Measurements from ENCODE around the gene STXBP5. TPM values are rescaled to one million over a fixed set of nuclear protein-coding genes. Genes with fewer than 3 reads are reported as not detected.

The STXBP5 gene
- total RNA-seq, 2 experiments from 2014 or later = 14.4 to 15.0 TPM

GRCh38 chr6:147203311-147204059 is 732 bp upstream of the STXBP5 start:
- Mint-ChIP-seq H3K27me3 (no peaks in the 10 kb centered on the region), H3K36me3 (ENCODE audit: low read depth) (peaks cover 7% of the 10 kb centered on the region), H3K4me1 (peaks cover 29% of the 10 kb centered on the region), H3K27ac (peak overlapping the region; percentile 98), H3K9me3 (ENCODE audit: low read depth) (no peaks in the 10 kb centered on the region), H3K4me3 (peak overlapping the region; percentile 87)
- peak; percentile 53 for ATAC-seq
- POLR2A ChIA-PET = interaction anchor here (0.6 to 0.7 kb wide), 2 partner anchors 352 to 364 kb away, joined by 3 read pairs; no protein-coding TSS in a partner anchor
- CTCF ChIA-PET = interaction anchor here (0.6 kb wide), 1 partner anchor 29 kb away, joined by 4 read pairs; no protein-coding TSS in a partner anchor
- intact Hi-C loops (cut with DNase I, micrococcal nuclease) = loop anchor here (1.0 to 10.0 kb wide), 11 partner anchors 8 to 1469 kb away; partner anchors contain the start of genes SHPRH (in 2 of the 2) and EPM2A (in 1 of the 2)
- peak; percentile 79 for DNase-seq

- CTCF ChIA-PET = interaction anchor here (0.8 kb wide), 1 partner anchor 12 kb away, joined by 3 read pairs; no protein-coding TSS in a partner anchor
- ATAC-seq = no peak
- intact Hi-C loops (cut with DNase I, micrococcal nuclease) = loop anchor here (2.0 to 10.0 kb wide), 7 partner anchors 62 to 1388 kb away; partner anchors contain the start of gene SHPRH (in 1 of the 2)
Observed at GRCh38 chr6:147204843-147205311, 660 bp downstream of the STXBP5 start.

GRCh38 chr6:147205690-147206600 is 1.7 kb downstream of the STXBP5 start:
- H3K27ac Mint-ChIP-seq = peak overlapping the region; percentile 76
- POLR2A ChIA-PET = no interaction called here

More at GRCh38 chr6:147204843-147205311, 660 bp downstream of the STXBP5 start:
- Mint-ChIP-seq H3K36me3 (ENCODE audit: low read depth) (peaks cover 7% of the 10 kb centered on the region), H3K4me3 (peak overlapping the region; percentile 90), H3K27me3 (no peaks in the 10 kb centered on the region), H3K9me3 (ENCODE audit: low read depth) (no peaks in the 10 kb centered on the region), H3K4me1 (peaks cover 37% of the 10 kb centered on the region), H3K27ac (peak overlapping the region; percentile 95)
- POLR2A ChIA-PET = interaction anchor here (0.6 to 1.0 kb wide), 3 partner anchors 9 to 353 kb away, joined by 3 to 5 read pairs (median 3); no protein-coding TSS in a partner anchor
- DNase-seq = no peak

GRCh38 chr6:147207351-147207750 is 3.1 kb downstream of the STXBP5 start:
- POLR2A ChIA-PET = no interaction called here
- intact Hi-C loops (cut with DNase I, micrococcal nuclease) = loop anchor here (5.0 to 10.0 kb wide), 3 partner anchors 60 to 997 kb away; no protein-coding TSS in a partner anchor
- CTCF ChIA-PET = interaction anchor here (0.5 kb wide), 1 partner anchor 14 kb away, joined by 3 read pairs; no protein-coding TSS in a partner anchor

More at GRCh38 chr6:147205690-147206600, 1.7 kb downstream of the STXBP5 start:
- no peak for ATAC-seq
- CTCF ChIA-PET = no interaction called here
- Mint-ChIP-seq H3K27me3 (no peaks in the 10 kb centered on the region), H3K4me3 (peak overlapping the region; percentile 90), H3K36me3 (ENCODE audit: low read depth) (peaks cover 7% of the 10 kb centered on the region), H3K9me3 (ENCODE audit: low read depth) (no peaks in the 10 kb centered on the region), H3K4me1 (peaks cover 39% of the 10 kb centered on the region)
- intact Hi-C loops (cut with DNase I, micrococcal nuclease) = loop anchor here (2.0 to 10.0 kb wide), 5 partner anchors 61 to 999 kb away; no protein-coding TSS in a partner anchor
- DNase-seq = no peak

GRCh38 chr6:147207837-147208754 is 3.9 kb downstream of the STXBP5 start:
- ATAC-seq (no peak), DNase-seq (no peak)
- H3K4me1 Mint-ChIP-seq = peaks cover 40% of the 10 kb centered on the region
- H3K27me3 Mint-ChIP-seq = no peaks in the 10 kb centered on the region
- H3K27ac Mint-ChIP-seq = no peak overlapping the region
- intact Hi-C loops (cut with DNase I, micrococcal nuclease) = loop anchor here (5.0 to 10.0 kb wide), 3 partner anchors 59 to 997 kb away; no protein-coding TSS in a partner anchor
- ChIA-PET CTCF (interaction anchor here (0.5 kb wide), 1 partner anchor 13 kb away, joined by 3 read pairs; no protein-coding TSS in a partner anchor), POLR2A (no interaction called here)
- no peak overlapping the region for H3K4me3 Mint-ChIP-seq
- H3K9me3 Mint-ChIP-seq (ENCODE audit: low read depth) = no peaks in the 10 kb centered on the region
- H3K36me3 Mint-ChIP-seq (ENCODE audit: low read depth) = peaks cover 13% of the 10 kb centered on the region

More at GRCh38 chr6:147207351-147207750, 3.1 kb downstream of the STXBP5 start:
- peaks cover 37% of the 10 kb centered on the region for H3K4me1 Mint-ChIP-seq
- no peak for DNase-seq
- no peaks in the 10 kb centered on the region for H3K9me3 Mint-ChIP-seq (ENCODE audit: low read depth)
- ATAC-seq = no peak
- peak overlapping the region; percentile 17 for H3K4me3 Mint-ChIP-seq
- H3K27me3 Mint-ChIP-seq = no peaks in the 10 kb centered on the region
- H3K36me3 Mint-ChIP-seq (ENCODE audit: low read depth) = peaks cover 13% of the 10 kb centered on the region
- peak overlapping the region; percentile 47 for H3K27ac Mint-ChIP-seq

GRCh38 chr6:147209762-147210449 is 5.7 kb downstream of the STXBP5 start:
- no peaks in the 10 kb centered on the region for H3K27me3 Mint-ChIP-seq
- DNase-seq (no peak), ATAC-seq (no peak)
- H3K9me3 Mint-ChIP-seq (ENCODE audit: low read depth) = no peaks in the 10 kb centered on the region
- H3K4me1 Mint-ChIP-seq = peaks cover 40% of the 10 kb centered on the region
- peaks cover 7% of the 10 kb centered on the region for H3K36me3 Mint-ChIP-seq (ENCODE audit: low read depth)
- peak overlapping the region; percentile 5 for H3K27ac Mint-ChIP-seq
- H3K4me3 Mint-ChIP-seq = no peak overlapping the region
- CTCF ChIA-PET = no interaction called here
- intact Hi-C loops (cut with DNase I, micrococcal nuclease) = loop anchor here (5.0 to 10.0 kb wide), 3 partner anchors 57 to 995 kb away; no protein-coding TSS in a partner anchor
- POLR2A ChIA-PET = no interaction called here

- Mint-ChIP-seq H3K27me3 (no peaks in the 10 kb centered on the region), H3K9me3 (ENCODE audit: low read depth) (no peaks in the 10 kb centered on the region), H3K4me3 (no peak overlapping the region), H3K36me3 (ENCODE audit: low read depth) (peaks cover 6% of the 10 kb centered on the region), H3K27ac (no peak overlapping the region), H3K4me1 (peaks cover 32% of the 10 kb centered on the region)
- intact Hi-C loops (cut with DNase I, micrococcal nuclease) = no loop called here
- no peak for DNase-seq
- no peak for ATAC-seq
- POLR2A ChIA-PET = no interaction called here
- CTCF ChIA-PET = no interaction called here
Observed at GRCh38 chr6:147211349-147211748, 7.1 kb downstream of the STXBP5 start.

- Mint-ChIP-seq H3K4me3 (no peak overlapping the region), H3K9me3 (ENCODE audit: low read depth) (no peaks in the 10 kb centered on the region), H3K36me3 (ENCODE audit: low read depth) (peaks cover 6% of the 10 kb centered on the region), H3K4me1 (peaks cover 31% of the 10 kb centered on the region), H3K27ac (no peak overlapping the region), H3K27me3 (no peaks in the 10 kb centered on the region)
- POLR2A ChIA-PET = no interaction called here
- intact Hi-C loops (cut with DNase I, micrococcal nuclease) = no loop called here
- DNase-seq = no peak
- ATAC-seq = no peak
- CTCF ChIA-PET = no interaction called here
Observed at GRCh38 chr6:147211831-147212230, 7.6 kb downstream of the STXBP5 start.

- ATAC-seq = no peak
- intact Hi-C loops (cut with DNase I, micrococcal nuclease) = no loop called here
- Mint-ChIP-seq H3K4me3 (no peak overlapping the region), H3K27ac (no peak overlapping the region), H3K27me3 (no peaks in the 10 kb centered on the region), H3K36me3 (ENCODE audit: low read depth) (peaks cover 8% of the 10 kb centered on the region), H3K4me1 (peaks cover 25% of the 10 kb centered on the region), H3K9me3 (ENCODE audit: low read depth) (no peaks in the 10 kb centered on the region)
- CTCF ChIA-PET = no interaction called here
- no peak for DNase-seq
- POLR2A ChIA-PET = no interaction called here
Observed at GRCh38 chr6:147212622-147213021, 8.4 kb downstream of the STXBP5 start.

GRCh38 chr6:147213772-147214171 is 9.6 kb downstream of the STXBP5 start:
- no peak for DNase-seq
- no peaks in the 10 kb centered on the region for H3K9me3 Mint-ChIP-seq (ENCODE audit: low read depth)
- no peaks in the 10 kb centered on the region for H3K27me3 Mint-ChIP-seq
- H3K4me3 Mint-ChIP-seq = no peak overlapping the region
- H3K4me1 Mint-ChIP-seq = peaks cover 23% of the 10 kb centered on the region
- CTCF ChIA-PET = interaction anchor here (1.4 kb wide), 1 partner anchor 71 kb away, joined by 3 read pairs; no protein-coding TSS in a partner anchor
- intact Hi-C loops (cut with DNase I, micrococcal nuclease) = no loop called here
- POLR2A ChIA-PET = interaction anchor here (0.6 kb wide), 1 partner anchor 9 kb away, joined by 5 read pairs; no protein-coding TSS in a partner anchor
- peaks cover 12% of the 10 kb centered on the region for H3K36me3 Mint-ChIP-seq (ENCODE audit: low read depth)
- no peak for ATAC-seq
- no peak overlapping the region for H3K27ac Mint-ChIP-seq

Measured in activated CD4-positive, alpha-beta T cell treated with anti-CD3 and anti-CD28 coated beads for 36 hours (primary cell).